ENCODE results near the gene ADAMTS9. TPM values are rescaled to one million over a fixed set of nuclear protein-coding genes. Genes with fewer than 3 reads are reported as not detected.

Gene ADAMTS9
- total RNA-seq, 1 experiment from 2014 or later, result 0.46 TPM

DNA sequence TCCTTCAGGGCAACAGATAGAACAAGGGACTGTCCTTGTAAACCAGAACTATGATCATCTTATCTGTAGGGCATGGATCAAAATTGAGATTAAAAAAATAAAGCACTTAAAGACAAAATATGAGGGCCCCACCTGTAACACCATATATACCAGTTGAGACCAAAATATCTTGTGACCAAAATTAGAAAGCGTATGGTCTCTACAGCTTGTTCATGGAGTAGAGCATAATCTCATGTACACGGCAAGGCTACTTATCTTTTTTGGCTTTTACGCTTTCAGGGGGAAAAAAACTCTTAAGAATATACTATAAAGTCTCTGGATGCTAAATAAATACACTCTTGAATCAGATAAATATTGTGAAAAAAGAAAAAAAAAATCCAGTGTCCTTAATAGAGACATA lies 49.3 kb downstream of the ADAMTS9 start:
- H2BK12ac ChIP-seq (ENCODE audit: insufficient read length, low read depth, low read length), result no peak overlapping the region
- peaks cover 4% of the 10 kb centered on the region; the same call in 1 of the 2 replicates for H3K4me1 ChIP-seq (ENCODE audit: insufficient read depth, low read length)
- Mint-ChIP-seq H3K27me3 (ENCODE audit: low read depth) (peaks cover 1% of the 10 kb centered on the region), H3K4me1 (peaks cover 16 to 29% of the 10 kb centered on the region in 2 experiments), H3K36me3 (ENCODE audit: insufficient read depth in 1 of 3, low read depth in 3 of 3) (no peaks in the 10 kb centered on the region), H3K9me3 (no peaks in the 10 kb centered on the region), H3K27ac (no peak overlapping the region), H3K4me3 (no peak overlapping the region)
- no peak overlapping the region for H4K8ac ChIP-seq (replicated peaks; ENCODE audit: insufficient read length, low read depth, low read length)
- no peaks in the 10 kb centered on the region for H3K23me2 ChIP-seq (ENCODE audit: insufficient read length, low read depth, low read length, poor library complexity, severe bottlenecking)
- H4K91ac ChIP-seq (ENCODE audit: insufficient read length, low read depth, low read length), result no peak overlapping the region
- no peaks in the 10 kb centered on the region for H3K9me3 ChIP-seq (ENCODE audit: control insufficient read depth, low read depth, low read length)
- H2BK15ac ChIP-seq (ENCODE audit: low read depth, low read length), result no peak overlapping the region
- H3K27ac ChIP-seq (ENCODE audit: insufficient read length, low read depth, low read length), result no peak overlapping the region
- no peak overlapping the region for H3K18ac ChIP-seq (ENCODE audit: insufficient read length, low read depth, low read length)
- H3K27me3 ChIP-seq (ENCODE audit: insufficient read depth, low read length), result no peaks in the 10 kb centered on the region
- no peak overlapping the region for H3K9ac ChIP-seq (ENCODE audit: extremely low read depth, insufficient read length, low read length)
- no peak overlapping the region for H3T11ph ChIP-seq (ENCODE audit: low read length)
- no peak overlapping the region for H4K5ac ChIP-seq (ENCODE audit: insufficient read length, low read depth, low read length)
- H3K56ac ChIP-seq (ENCODE audit: insufficient read length, low read depth, low read length), result no peak overlapping the region
- no peak overlapping the region for H2BK20ac ChIP-seq (ENCODE audit: low read depth, low read length, poor library complexity, severe bottlenecking)
- no peak overlapping the region for H3K4me2 ChIP-seq (ENCODE audit: insufficient read depth, insufficient read length, low read length)
- H2BK5ac ChIP-seq (ENCODE audit: insufficient read length, low read length), result no peak overlapping the region
- H3K14ac ChIP-seq (ENCODE audit: insufficient read depth, low read length), result no peak overlapping the region
- no peak overlapping the region for H3K4ac ChIP-seq (ENCODE audit: low read depth, low read length)
- no peaks in the 10 kb centered on the region for H3K79me2 ChIP-seq (ENCODE audit: insufficient read depth, low read length)
- WGBS (ENCODE audit: extremely low coverage, insufficient read length, low lambda C conversion rate), result no CpG with 5 or more reads among the region's 3 CpGs
- no peak overlapping the region for H2BK120ac ChIP-seq (ENCODE audit: low read depth, low read length, poor library complexity, severe bottlenecking)
- no peak overlapping the region for H3K23ac ChIP-seq (ENCODE audit: insufficient read length, low read depth, low read length)
- no peak overlapping the region for H2AFZ ChIP-seq (ENCODE audit: low read length)
- no peaks in the 10 kb centered on the region for H3K79me1 ChIP-seq (ENCODE audit: insufficient read depth, low read depth, low read length, poor library complexity, severe bottlenecking)
- DNase-seq, result no peak
- TF ChIP-seq CTCF (conservative IDR thresholded peaks at IDR 0.05), result no peak
- no peaks in the 10 kb centered on the region for H4K20me1 ChIP-seq (ENCODE audit: control insufficient read depth, insufficient read depth, insufficient read length)
- no peak overlapping the region for H2AK5ac ChIP-seq (ENCODE audit: insufficient read length, low read length)
